Fibroblast of lung (primary cell): Measurements from ENCODE around the gene GRAP2. TPM values are rescaled to one million over a fixed set of nuclear protein-coding genes. Genes with fewer than 3 reads are reported as not detected.
"Not testable (repeated sequence)": the region's sequence is repeated elsewhere in the genome, so short reads cannot be mapped to it uniquely, and the experiment has no call there.

Experiments used
- DNase-seq, 2 donors: peaks; one replicate each; pipeline versions ENCODE4 v3.0.0 to v3.0.0-alpha.2; 2010; ENCODE audit warnings: low read depth in 2 of 2
- H2AFZ ChIP-seq: 2 replicates; pipeline ENCODE4 v1.5.1; 2012; ENCODE audit warnings: low read length, control low read depth, inconsistent platforms
- H3K27ac ChIP-seq: 2 replicates; pipeline ENCODE4 v1.5.1; 2011; ENCODE audit warnings: low read length, control low read depth; ENCODE audit not compliant: insufficient read depth
- H3K27me3 ChIP-seq: 2 replicates; pipeline ENCODE4 v1.5.1; 2011; ENCODE audit warnings: mild to moderate bottlenecking, low read length; ENCODE audit not compliant: control insufficient read depth, insufficient read depth
- H3K36me3 ChIP-seq: 2 replicates; pipeline ENCODE4 v1.5.1; 2011; ENCODE audit warnings: low read length; ENCODE audit not compliant: control insufficient read depth, insufficient read depth
- H3K4me1 ChIP-seq: 2 replicates; pipeline ENCODE4 v1.5.1; 2011; ENCODE audit warnings: low read length; ENCODE audit not compliant: control insufficient read depth, insufficient read depth; ENCODE audit errors: extremely low read depth
- H3K4me2 ChIP-seq: 2 replicates; pipeline ENCODE4 v1.5.1; 2011; ENCODE audit warnings: low read length, control low read depth; ENCODE audit not compliant: insufficient read depth; ENCODE audit errors: extremely low read depth
- H3K4me3 ChIP-seq, 4 experiments: fragments of 200-600 bp in 1 of 4; sonication (generic) in 1 of 4; replicated peaks in 1 of 4; 2 replicates each; pipeline ENCODE4 v1.5.1; 2011 to 2016; ENCODE audit warnings: low read length in 4 of 4, low read depth in 3 of 4, mild to moderate bottlenecking in 3 of 4, control low read depth in 2 of 4, inconsistent platforms in 1 of 4, mixed read lengths in 1 of 4; ENCODE audit not compliant: insufficient read depth in 1 of 4; ENCODE audit errors: control extremely low read depth in 1 of 4
- H3K79me2 ChIP-seq: 2 replicates; pipeline ENCODE4 v1.5.1; 2012; ENCODE audit warnings: mild to moderate bottlenecking, low read length, inconsistent platforms; ENCODE audit not compliant: control insufficient read depth, insufficient read depth
- H3K9ac ChIP-seq: 2 replicates; pipeline ENCODE4 v1.5.1; 2011; ENCODE audit warnings: mild to moderate bottlenecking, low read length, control low read depth; ENCODE audit not compliant: insufficient read depth
- H3K9me3 ChIP-seq: 2 replicates; pipeline ENCODE4 v1.5.1; 2012; ENCODE audit warnings: low read depth, low read length; ENCODE audit not compliant: control insufficient read depth, insufficient read depth
- H4K20me1 ChIP-seq: 2 replicates; pipeline ENCODE4 v1.5.1; 2011; ENCODE audit warnings: low read length; ENCODE audit not compliant: control insufficient read depth, insufficient read depth; ENCODE audit errors: extremely low read depth
- CTCF ChIP-seq, 2 donors: IDR thresholded peaks in 1 of 2; conservative IDR thresholded peaks in 1 of 2; 1 replicate in 1 of 2; 2 replicates in 1 of 2; pipeline ENCODE4 v1.5.1; 2011 to 2012; ENCODE audit warnings: low read length in 2 of 2, control low read depth in 1 of 2, inconsistent platforms in 1 of 2, low read depth in 1 of 2, mild to moderate bottlenecking in 1 of 2
- EZH2 ChIP-seq: IDR thresholded peaks from 2 replicates; pipeline ENCODE4 v1.5.1; 2012; ENCODE audit warnings: low read length, control low read depth, mild to moderate bottlenecking; ENCODE audit errors: missing control alignments
- polyA plus RNA-seq, 2 donors: library from polyadenylated mRNA; depleted of rRNA in 1 of 2; stranded (reverse) in 1 of 2; unstranded in 1 of 2; fragments of >200 nt; gene quantifications; 2 replicates each; pipeline ENCODE4 v1.2.1, GENCODE V29; 2011 to 2012; ENCODE audit warnings: missing spikeins in 1 of 2
- total RNA-seq: library from RNA; depleted of rRNA; stranded (reverse); fragments of >200 nt; gene quantifications from 2 replicates; pipeline ENCODE4 v1.2.1, GENCODE V29; 2014

The GRAP2 gene
- total and polyA plus RNA-seq, 2 donors (not counting 1 experiment from before 2014, with no cell fraction given), result not detected

- Histone ChIP-seq H3K4me2 (no peak overlapping the region), H3K27ac (no peak overlapping the region), H3K9me3 (no peaks in the 10 kb centered on the region), H3K79me2 (no peaks in the 10 kb centered on the region), H3K27me3 (peaks cover 2% of the 10 kb centered on the region), H3K4me3 (no peak overlapping the region), H3K9ac (no peak overlapping the region), H2AFZ (no peak overlapping the region), H3K4me1 (no peaks in the 10 kb centered on the region), H4K20me1 (no peaks in the 10 kb centered on the region), H3K36me3 (no peaks in the 10 kb centered on the region)
- no peak for DNase-seq
- no peak for TF ChIP-seq EZH2
- no peak for TF ChIP-seq CTCF (conservative IDR thresholded peaks at IDR 0.05 in 1 of 2, IDR thresholded peaks at IDR 0.05 in 1 of 2; ENCODE audit: low read depth in 1 of 2, low read length in 2 of 2)
Measured at GRCh38 chr22:39949964-39950737, 49.3 kb downstream of the GRAP2 start.

DNA sequence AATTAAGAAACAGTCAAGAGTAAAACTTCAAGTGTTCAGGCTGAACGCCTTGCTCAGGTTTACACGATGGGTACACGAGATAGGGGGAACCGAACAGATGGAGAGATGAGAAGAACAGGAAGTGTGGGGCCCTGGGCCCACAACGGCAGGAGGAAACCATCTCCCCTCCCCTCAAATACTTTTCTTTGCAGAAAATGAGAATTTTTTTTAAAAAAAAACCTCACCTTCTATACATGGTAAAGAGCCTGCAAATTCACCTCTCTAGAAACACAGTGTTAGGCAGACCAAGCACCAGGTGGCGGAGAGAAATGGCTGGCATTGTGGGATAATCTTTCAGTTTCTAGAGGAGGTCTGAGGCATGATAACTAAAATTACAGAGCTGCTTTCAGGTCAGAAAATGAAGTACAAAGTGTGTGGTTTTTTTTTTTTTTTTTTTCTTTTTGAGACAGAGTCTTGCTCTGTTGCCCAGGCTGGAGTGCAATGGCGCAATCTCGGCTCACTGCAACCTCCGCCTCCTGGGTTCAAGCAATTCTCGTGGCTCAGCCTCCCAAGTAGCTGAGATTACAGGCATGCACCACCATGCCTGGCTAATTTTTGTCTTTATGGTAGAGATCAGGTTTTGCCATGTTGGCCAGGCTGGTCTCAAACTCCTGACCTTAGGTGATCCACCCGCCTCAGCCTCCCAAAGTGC lies 50.9 kb downstream of the GRAP2 start:
- not testable (repeated sequence) for H3K27ac ChIP-seq, H2AFZ ChIP-seq, H3K4me3 ChIP-seq, H3K4me1 ChIP-seq, DNase-seq, H3K79me2 ChIP-seq, H3K36me3 ChIP-seq, H3K9ac ChIP-seq, H3K9me3 ChIP-seq, H3K4me2 ChIP-seq, H4K20me1 ChIP-seq, H3K27me3 ChIP-seq

DNA sequence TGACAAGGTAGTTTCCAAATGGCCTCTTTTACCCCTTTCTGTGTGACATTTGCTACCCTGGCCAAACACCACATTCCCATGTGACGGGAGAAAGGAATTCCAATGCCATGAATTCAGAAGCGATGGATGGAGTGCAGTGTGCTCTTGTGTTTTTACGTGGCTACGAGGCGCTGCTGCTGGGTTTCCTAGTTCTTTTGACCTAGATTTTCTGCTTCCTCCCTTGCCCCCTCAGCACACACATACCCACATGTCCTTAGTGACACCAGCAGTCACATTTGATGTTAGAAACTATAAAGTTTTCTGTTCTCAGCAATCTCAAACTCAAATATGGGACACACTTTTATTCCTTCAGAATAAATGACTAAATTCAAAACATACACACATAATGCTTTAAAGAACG lies 51.5 kb downstream of the GRAP2 start:
- Histone ChIP-seq H3K4me2 (no peak overlapping the region), H4K20me1 (no peaks in the 10 kb centered on the region), H3K79me2 (no peaks in the 10 kb centered on the region), H3K27ac (no peak overlapping the region), H3K4me3 (no peak overlapping the region), H2AFZ (no peak overlapping the region), H3K4me1 (no peaks in the 10 kb centered on the region), H3K9me3 (no peaks in the 10 kb centered on the region), H3K27me3 (peaks cover 2% of the 10 kb centered on the region), H3K9ac (no peak overlapping the region), H3K36me3 (no peaks in the 10 kb centered on the region)
- no peak for DNase-seq
- TF ChIP-seq EZH2, result no peak
- no peak for TF ChIP-seq CTCF (conservative IDR thresholded peaks at IDR 0.05 in 1 of 2, IDR thresholded peaks at IDR 0.05 in 1 of 2; ENCODE audit: low read depth in 1 of 2, low read length in 2 of 2)
